Measurements from ENCODE around the gene SMPDL3B. TPM values are rescaled to one million over a fixed set of nuclear protein-coding genes. Genes with fewer than 3 reads are reported as not detected.

Gene SMPDL3B
- total RNA-seq, 1 experiment from 2014 or later = 31.6 TPM

- H3K27me3 Mint-ChIP-seq (ENCODE audit: low read depth) = no peaks in the 10 kb centered on the region
- CTCF ChIA-PET = interaction anchor here (0.5 to 1.1 kb wide), 3 partner anchors 32 to 115 kb away, joined by 3 to 5 read pairs (median 3); no protein-coding TSS in a partner anchor
Observed at GRCh38 chr1:27972141-27972540, 37.3 kb downstream of the SMPDL3B start.

GRCh38 chr1:27973771-27974416, 39.1 kb downstream of the SMPDL3B start:
- TF ChIP-seq, protein P1, sequence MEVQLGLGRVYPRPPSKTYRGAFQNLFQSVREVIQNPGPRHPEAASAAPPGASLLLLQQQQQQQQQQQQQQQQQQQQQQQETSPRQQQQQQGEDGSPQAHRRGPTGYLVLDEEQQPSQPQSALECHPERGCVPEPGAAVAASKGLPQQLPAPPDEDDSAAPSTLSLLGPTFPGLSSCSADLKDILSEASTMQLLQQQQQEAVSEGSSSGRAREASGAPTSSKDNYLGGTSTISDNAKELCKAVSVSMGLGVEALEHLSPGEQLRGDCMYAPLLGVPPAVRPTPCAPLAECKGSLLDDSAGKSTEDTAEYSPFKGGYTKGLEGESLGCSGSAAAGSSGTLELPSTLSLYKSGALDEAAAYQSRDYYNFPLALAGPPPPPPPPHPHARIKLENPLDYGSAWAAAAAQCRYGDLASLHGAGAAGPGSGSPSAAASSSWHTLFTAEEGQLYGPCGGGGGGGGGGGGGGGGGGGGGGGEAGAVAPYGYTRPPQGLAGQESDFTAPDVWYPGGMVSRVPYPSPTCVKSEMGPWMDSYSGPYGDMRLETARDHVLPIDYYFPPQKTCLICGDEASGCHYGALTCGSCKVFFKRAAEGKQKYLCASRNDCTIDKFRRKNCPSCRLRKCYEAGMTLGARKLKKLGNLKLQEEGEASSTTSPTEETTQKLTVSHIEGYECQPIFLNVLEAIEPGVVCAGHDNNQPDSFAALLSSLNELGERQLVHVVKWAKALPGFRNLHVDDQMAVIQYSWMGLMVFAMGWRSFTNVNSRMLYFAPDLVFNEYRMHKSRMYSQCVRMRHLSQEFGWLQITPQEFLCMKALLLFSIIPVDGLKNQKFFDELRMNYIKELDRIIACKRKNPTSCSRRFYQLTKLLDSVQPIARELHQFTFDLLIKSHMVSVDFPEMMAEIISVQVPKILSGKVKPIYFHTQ (CRISPR knock-in tag; IDR thresholded peaks at IDR 0.05) = no peak
- ChIA-PET POLR2A (interaction anchor here (0.6 kb wide), 1 partner anchor 299 kb away, joined by 6 read pairs; no protein-coding TSS in a partner anchor), CTCF (interaction anchor here (1.7 to 1.9 kb wide), 2 partner anchors 14 to 116 kb away, joined by 6 to 11 read pairs; partner anchors contain the start of gene XKR8)
- DNase-seq (ENCODE audit: low spot score) (no peak), ATAC-seq (no peak)
- H3K27ac Mint-ChIP-seq = no peak overlapping the region
- no peak overlapping the region for H3K4me3 Mint-ChIP-seq
- no peaks in the 10 kb centered on the region for H3K4me1 Mint-ChIP-seq
- no peaks in the 10 kb centered on the region for H3K27me3 Mint-ChIP-seq (ENCODE audit: low read depth)
- H3K9me3 Mint-ChIP-seq = no peaks in the 10 kb centered on the region
- H3K36me3 Mint-ChIP-seq = no peaks in the 10 kb centered on the region; the same call in 1 of the 2 replicates

More at GRCh38 chr1:27972141-27972540, 37.3 kb downstream of the SMPDL3B start:
- Mint-ChIP-seq H3K27ac (no peak overlapping the region), H3K9me3 (no peaks in the 10 kb centered on the region), H3K36me3 (peaks cover 3% of the 10 kb centered on the region; the same call in 1 of the 2 replicates), H3K4me1 (no peaks in the 10 kb centered on the region), H3K4me3 (no peak overlapping the region)
- no peak for TF ChIP-seq ZSCAN18 (CRISPR knock-in tag; IDR thresholded peaks at IDR 0.05)
- TF ChIP-seq FOXP4 (CRISPR knock-in tag; IDR thresholded peaks at IDR 0.05) = no peak
- DNase-seq (ENCODE audit: low spot score) = no peak
- POLR2A ChIA-PET = interaction anchor here (1.0 kb wide), 1 partner anchor 10 kb away, joined by 4 read pairs; no protein-coding TSS in a partner anchor
- ATAC-seq = no peak

- H3K4me3 Mint-ChIP-seq = no peak overlapping the region
- ATAC-seq = no peak
- no peaks in the 10 kb centered on the region; the same call in 1 of the 2 replicates for H3K36me3 Mint-ChIP-seq
- ChIA-PET CTCF (interaction anchor here (1.7 to 1.9 kb wide), 2 partner anchors 14 to 116 kb away, joined by 6 to 11 read pairs; partner anchors contain the start of gene XKR8), POLR2A (no interaction called here)
- no peaks in the 10 kb centered on the region for H3K4me1 Mint-ChIP-seq
- H3K27me3 Mint-ChIP-seq (ENCODE audit: low read depth) = no peaks in the 10 kb centered on the region
- H3K27ac Mint-ChIP-seq = no peak overlapping the region
- no peaks in the 10 kb centered on the region for H3K9me3 Mint-ChIP-seq
- DNase-seq (ENCODE audit: low spot score) = no peak
- TF ChIP-seq, protein P2, sequence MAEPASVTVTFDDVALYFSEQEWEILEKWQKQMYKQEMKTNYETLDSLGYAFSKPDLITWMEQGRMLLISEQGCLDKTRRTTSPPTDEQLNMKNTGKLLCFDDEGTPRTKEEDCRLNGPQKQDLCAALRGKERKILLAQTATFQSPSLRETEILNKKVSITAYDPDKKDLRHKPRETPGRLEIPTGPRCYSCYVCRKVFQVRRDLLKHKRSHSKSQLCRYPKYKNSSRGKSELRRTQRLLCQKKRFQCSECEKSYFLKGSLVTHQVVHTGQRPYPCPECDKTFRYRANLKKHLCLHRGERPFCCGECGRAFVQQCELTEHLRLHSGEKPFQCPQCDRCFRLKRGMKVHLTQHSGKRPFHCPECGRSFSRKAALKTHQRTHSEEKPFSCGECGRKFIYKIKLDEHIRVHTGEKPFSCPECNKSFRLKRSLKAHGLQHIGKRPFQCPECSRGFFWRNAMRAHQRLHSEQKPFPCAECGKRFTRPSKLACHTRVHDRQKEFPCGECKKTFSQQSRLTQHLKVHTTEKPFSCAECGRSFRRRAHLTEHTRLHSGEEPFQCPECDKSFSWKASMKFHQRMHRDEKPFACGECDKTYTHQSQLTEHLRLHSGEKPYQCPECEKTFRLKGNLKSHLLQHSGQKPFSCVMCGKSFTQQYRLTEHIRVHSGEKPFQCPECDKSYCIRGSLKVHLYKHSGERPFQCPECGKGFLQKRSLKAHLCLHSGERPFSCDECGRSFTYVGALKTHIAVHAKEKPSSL (CRISPR knock-in tag; conservative IDR thresholded peaks at IDR 0.05) = no peak
- TF ChIP-seq, protein P3, sequence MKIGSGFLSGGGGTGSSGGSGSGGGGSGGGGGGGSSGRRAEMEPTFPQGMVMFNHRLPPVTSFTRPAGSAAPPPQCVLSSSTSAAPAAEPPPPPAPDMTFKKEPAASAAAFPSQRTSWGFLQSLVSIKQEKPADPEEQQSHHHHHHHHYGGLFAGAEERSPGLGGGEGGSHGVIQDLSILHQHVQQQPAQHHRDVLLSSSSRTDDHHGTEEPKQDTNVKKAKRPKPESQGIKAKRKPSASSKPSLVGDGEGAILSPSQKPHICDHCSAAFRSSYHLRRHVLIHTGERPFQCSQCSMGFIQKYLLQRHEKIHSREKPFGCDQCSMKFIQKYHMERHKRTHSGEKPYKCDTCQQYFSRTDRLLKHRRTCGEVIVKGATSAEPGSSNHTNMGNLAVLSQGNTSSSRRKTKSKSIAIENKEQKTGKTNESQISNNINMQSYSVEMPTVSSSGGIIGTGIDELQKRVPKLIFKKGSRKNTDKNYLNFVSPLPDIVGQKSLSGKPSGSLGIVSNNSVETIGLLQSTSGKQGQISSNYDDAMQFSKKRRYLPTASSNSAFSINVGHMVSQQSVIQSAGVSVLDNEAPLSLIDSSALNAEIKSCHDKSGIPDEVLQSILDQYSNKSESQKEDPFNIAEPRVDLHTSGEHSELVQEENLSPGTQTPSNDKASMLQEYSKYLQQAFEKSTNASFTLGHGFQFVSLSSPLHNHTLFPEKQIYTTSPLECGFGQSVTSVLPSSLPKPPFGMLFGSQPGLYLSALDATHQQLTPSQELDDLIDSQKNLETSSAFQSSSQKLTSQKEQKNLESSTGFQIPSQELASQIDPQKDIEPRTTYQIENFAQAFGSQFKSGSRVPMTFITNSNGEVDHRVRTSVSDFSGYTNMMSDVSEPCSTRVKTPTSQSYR (CRISPR knock-in tag; IDR thresholded peaks at IDR 0.05) = no peak
- TF ChIP-seq, protein P4, sequence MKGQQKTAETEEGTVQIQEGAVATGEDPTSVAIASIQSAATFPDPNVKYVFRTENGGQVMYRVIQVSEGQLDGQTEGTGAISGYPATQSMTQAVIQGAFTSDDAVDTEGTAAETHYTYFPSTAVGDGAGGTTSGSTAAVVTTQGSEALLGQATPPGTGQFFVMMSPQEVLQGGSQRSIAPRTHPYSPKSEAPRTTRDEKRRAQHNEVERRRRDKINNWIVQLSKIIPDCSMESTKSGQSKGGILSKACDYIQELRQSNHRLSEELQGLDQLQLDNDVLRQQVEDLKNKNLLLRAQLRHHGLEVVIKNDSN (CRISPR knock-in tag; IDR thresholded peaks at IDR 0.05) = no peak
- TF ChIP-seq NR1H2 (CRISPR knock-in tag; IDR thresholded peaks at IDR 0.05) (no peak), NFATC4 (CRISPR knock-in tag; IDR thresholded peaks at IDR 0.05) (no peak), ZNF232 (CRISPR knock-in tag; IDR thresholded peaks at IDR 0.05) (no peak), CBFB (CRISPR knock-in tag; IDR thresholded peaks at IDR 0.05; ENCODE audit: low read depth) (no peak), ATF6 (CRISPR knock-in tag; IDR thresholded peaks at IDR 0.05) (no peak), TEAD4 (CRISPR knock-in tag; IDR thresholded peaks at IDR 0.05) (no peak), NR3C1 (CRISPR knock-in tag; conservative IDR thresholded peaks at IDR 0.05; ENCODE audit: low read depth) (no peak), NR2C2 (CRISPR knock-in tag; IDR thresholded peaks at IDR 0.05) (no peak)
Observed at GRCh38 chr1:27974417-27974781, 39.6 kb downstream of the SMPDL3B start.
